T47D (cell line): ENCODE data around the gene CTDNEP1.

Experiments used
- DNase-seq, 2 experiments: peaks; one replicate each; pipeline versions ENCODE4 v3.0.0 to v3.0.0-alpha.2; 2011 to 2012; ENCODE audit warnings: low read depth in 1 of 2, low spot score in 1 of 2
- JUND ChIP-seq: IDR thresholded peaks from 2 replicates; pipeline ENCODE4 v1.6.1; 2012; ENCODE audit warnings: low read depth
- in situ Hi-C: cut with HindIII; loops from 2 replicates; pipeline ENCODE4 v1.10.0; 2016; ENCODE audit warnings: low sequenced_read_pairs, low pct_unique_long_range_greater_than_20kb

Gene CTDNEP1

GRCh38 chr17:7262192-7262934 is 10.8 kb upstream of the CTDNEP1 start, which contains the start of gene CLDN7:
Gene CLDN7, minus strand, starts transcription at chr17:7262478. Its CDS starts 435 bp downstream, at chr17:7262043.
- TF ChIP-seq JUND: no peak
- in situ Hi-C loops: no loop called here
- DNase-seq: peak; percentile 84 to 97

GRCh38 chr17:7261379-7262191 is 10.1 kb upstream of the CTDNEP1 start:
- TF ChIP-seq JUND: no peak
- DNase-seq: no peak
- in situ Hi-C loops: no loop called here

DNA sequence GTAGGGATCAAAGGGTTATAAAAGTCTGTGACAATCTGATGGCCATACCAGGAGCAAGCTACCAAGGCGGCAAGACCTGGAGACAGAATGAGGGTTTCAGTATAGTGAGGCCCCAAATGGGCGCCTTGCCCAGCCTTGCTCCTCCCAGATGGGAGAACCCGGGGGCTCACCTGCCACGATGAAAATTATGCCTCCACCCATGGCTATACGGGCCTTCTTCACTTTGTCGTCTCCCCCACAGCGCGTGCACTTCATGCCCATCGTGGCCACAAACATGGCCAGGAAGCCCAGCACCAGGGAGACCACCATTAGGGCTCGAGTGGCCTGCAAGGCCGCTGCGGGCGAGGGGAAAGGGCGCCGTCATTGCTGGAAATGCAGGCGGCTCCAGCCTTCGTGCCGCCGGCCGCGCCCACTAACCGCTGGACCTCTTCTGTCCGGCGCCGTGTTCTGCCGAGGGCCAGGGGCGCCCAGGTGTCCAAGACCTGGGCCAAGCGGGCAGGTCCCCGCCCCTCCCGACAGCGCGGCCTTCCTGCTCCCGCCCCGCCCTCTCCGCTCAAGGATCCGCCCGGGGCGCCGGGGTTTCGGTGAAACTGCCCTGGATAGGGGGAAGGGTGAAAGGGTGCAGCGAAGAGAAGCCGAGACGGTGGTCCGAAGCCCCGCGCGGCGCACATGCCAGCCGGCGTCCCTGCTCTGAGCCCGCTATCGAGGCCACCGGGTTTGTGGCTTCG is 9.3 kb upstream of the CTDNEP1 start:
- in situ Hi-C loops: no loop called here
- peak; percentile 43 to 67 for DNase-seq
- no peak for TF ChIP-seq JUND

- in situ Hi-C loops: no loop called here
- DNase-seq: no peak
- no peak for TF ChIP-seq JUND
Observed at GRCh38 chr17:7260151-7260550, 8.6 kb upstream of the CTDNEP1 start.

- in situ Hi-C loops: no loop called here
- TF ChIP-seq JUND: no peak
- DNase-seq: no peak
Observed at GRCh38 chr17:7259555-7259889, 8.0 kb upstream of the CTDNEP1 start.

DNA sequence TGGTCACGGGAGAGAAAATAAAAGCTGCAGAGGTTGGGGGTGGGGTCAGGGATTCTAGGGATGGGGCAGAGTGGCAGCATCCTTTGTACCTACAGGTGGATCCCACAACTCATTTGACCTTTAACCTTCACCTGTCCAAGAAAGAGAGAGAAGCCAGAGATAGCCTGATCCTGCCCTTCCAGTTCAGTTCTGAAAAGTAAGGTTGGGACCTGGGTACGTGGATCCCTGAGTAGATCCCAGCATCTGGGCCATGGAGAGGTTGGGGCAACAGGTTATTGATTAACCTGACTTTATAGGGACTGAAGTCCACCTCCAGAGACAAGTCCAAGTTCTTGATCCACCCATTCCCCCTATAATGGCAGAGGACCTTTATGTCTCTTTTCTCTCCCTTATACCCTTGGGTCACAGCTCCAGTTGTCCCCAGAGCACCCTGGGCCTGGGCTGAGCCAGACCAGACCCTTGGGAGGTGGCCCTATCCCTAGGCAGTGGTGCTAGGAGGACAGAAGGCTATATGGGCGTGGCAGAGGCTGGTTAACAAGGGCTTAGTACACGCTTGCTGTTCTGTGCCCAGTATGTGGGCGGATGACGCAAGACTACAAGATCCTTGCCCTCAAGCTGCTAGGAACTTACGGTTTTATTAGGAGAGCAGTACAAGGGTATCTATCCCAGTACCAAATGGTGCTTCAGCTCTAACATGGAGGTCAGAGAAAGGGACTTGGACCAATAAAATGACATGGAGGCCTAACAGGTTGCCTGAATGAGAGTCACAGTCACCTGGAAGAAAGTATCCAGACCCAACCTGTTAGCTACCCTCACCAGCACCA is 7.4 kb upstream of the CTDNEP1 start:
- no peak for TF ChIP-seq JUND
- DNase-seq: no peak
- in situ Hi-C loops: no loop called here

GRCh38 chr17:7256766-7257456 is 5.4 kb upstream of the CTDNEP1 start:
- in situ Hi-C loops: no loop called here
- no peak for DNase-seq
- no peak for TF ChIP-seq JUND

DNA sequence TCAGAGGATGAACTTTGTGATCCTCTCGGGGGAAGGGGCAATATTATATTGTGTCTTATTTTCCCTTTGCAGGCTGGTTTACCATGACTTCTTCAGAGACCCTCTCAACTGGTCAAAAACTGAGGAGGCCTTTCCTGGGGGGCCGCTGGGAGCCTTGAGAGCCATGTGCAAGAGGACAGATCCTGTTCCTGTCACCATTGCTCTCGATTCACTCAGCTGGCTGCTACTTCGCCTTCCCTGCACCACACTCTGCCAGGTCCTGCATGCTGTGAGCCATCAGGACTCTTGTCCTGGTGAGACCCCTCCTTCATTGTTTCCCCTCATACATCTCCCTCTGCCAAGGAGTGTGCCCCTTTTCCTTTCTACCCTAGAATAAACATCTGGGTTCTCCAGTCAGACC is 3.0 kb upstream of the CTDNEP1 start:
- in situ Hi-C loops: no loop called here
- no peak for DNase-seq
- TF ChIP-seq JUND: no peak

DNA sequence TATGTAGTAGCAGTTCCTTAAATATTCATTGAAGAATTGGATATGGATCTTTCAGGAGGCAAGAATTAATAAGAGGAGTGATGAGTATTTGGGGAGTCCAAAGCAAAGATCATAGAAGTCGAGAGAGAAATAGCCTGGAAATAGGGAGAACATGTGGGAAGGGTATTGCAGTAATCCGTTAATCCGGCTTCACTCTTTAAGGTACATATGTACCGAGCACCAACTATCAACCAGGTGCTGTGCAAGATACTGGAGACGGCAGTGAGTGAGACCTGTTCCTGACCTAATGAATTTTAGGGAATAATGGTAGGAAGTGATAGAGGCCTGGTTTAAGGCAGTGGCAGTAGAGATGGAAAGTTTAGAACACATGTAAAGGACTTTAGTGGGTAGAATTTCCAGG is 1.5 kb upstream of the CTDNEP1 start:
- no peak for TF ChIP-seq JUND
- no peak for DNase-seq
- in situ Hi-C loops: no loop called here

DNA sequence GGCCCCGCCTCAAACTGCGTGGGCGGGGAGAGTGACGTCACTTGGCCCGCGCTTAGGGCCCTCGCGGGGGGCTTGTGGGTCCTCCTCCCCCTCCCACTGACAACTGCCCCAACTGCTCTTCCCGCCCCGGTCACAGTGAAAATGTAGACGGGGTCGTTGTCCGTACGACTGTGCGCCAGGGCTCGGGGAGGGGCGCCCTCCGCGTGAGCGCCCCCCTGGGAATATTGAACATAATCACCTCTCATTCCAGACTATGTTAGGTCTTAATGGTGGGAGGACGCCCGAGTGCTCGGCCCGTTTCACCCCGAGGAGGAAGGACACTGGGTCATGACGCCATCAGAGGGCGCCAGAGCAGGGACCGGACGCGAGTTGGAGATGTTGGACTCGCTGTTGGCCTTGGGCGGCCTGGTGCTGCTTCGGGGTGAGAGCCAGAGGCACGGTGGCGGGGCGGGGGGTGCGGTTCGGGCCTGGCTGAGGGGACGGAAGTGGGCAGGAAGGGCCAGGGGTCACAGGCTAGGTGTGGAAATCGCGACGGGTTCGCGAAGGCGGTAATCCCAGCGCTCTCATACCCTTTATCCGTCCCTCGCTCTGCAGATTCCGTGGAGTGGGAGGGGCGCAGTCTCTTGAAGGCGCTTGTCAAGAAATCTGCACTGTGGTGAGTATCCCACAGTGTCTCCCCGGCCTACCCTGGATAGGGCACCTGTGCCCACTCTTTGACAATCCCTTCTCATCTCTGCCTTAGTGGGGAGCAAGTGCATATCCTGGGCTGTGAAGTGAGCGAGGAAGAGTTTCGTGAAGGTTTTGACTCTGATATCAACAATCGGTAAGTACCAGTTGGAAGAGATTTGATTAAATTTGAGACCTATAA is 876 bp upstream of the CTDNEP1 start, which contains the start of gene ELP5:
TSS of gene ELP5 (plus strand) at position 40 of the 868 bp plus-strand sequence. CDS start at position 376, 336 bp downstream.
- TF ChIP-seq JUND: no peak
- in situ Hi-C loops: no loop called here
- DNase-seq: peak; percentile 42 to 94
